IMR-90 (cell line): ENCODE data around the gene MFRP.

ENCODE experiments used
- CEBPB ChIP-seq: IDR thresholded peaks from 2 replicates; pipeline ENCODE4 v1.6.1; 2012; ENCODE audit warnings: low read depth, low read length, improper control_type of control experiment
- FOS ChIP-seq: fragments of 150-350 bp; IDR thresholded peaks from 2 replicates; pipeline ENCODE4 v1.6.1; 2016; ENCODE audit warnings: low read depth, low read length
- MAFK ChIP-seq: IDR thresholded peaks from 2 replicates; pipeline ENCODE4 v1.6.1; 2012; ENCODE audit warnings: low read depth, low read length, improper control_type of control experiment
- MXI1 ChIP-seq: IDR thresholded peaks from 2 replicates; pipeline ENCODE4 v1.6.1; 2012; ENCODE audit warnings: low read depth, mild to moderate bottlenecking, low read length, moderate library complexity, borderline replicate concordance
- POLR2A ChIP-seq: IDR thresholded peaks from 2 replicates; pipeline ENCODE4 v1.6.1; 2012; ENCODE audit warnings: mild to moderate bottlenecking, low read depth, low read length
- RCOR1 ChIP-seq: IDR thresholded peaks from 2 replicates; pipeline ENCODE4 v1.6.1; 2012; ENCODE audit warnings: mild to moderate bottlenecking, low read length, improper control_type of control experiment; ENCODE audit not compliant: insufficient replicate concordance
- RFX5 ChIP-seq: IDR thresholded peaks from 2 replicates; pipeline ENCODE4 v1.8.0; 2012; ENCODE audit warnings: low read depth, mild to moderate bottlenecking, low read length, moderate library complexity
- SMC3 ChIP-seq: fragments of 150-350 bp; IDR thresholded peaks from 2 replicates; pipeline ENCODE4 v1.6.1; 2016; ENCODE audit warnings: low read depth, mild to moderate bottlenecking, antibody characterized with exemption, low read length, moderate library complexity
- TF ChIP-seq, protein P1 (sequence below): conservative IDR thresholded peaks from 2 replicates; pipeline ENCODE4 v1.5.1; 2012; ENCODE audit warnings: mild to moderate bottlenecking, low read depth, low read length, improper control_type of control experiment
- TF ChIP-seq, protein P2 (sequence below): fragments of 150-350 bp; IDR thresholded peaks from 2 replicates; pipeline ENCODE4 v1.6.1; 2016; ENCODE audit warnings: low read depth, mild to moderate bottlenecking, low read length, moderate library complexity, borderline replicate concordance

DNA sequence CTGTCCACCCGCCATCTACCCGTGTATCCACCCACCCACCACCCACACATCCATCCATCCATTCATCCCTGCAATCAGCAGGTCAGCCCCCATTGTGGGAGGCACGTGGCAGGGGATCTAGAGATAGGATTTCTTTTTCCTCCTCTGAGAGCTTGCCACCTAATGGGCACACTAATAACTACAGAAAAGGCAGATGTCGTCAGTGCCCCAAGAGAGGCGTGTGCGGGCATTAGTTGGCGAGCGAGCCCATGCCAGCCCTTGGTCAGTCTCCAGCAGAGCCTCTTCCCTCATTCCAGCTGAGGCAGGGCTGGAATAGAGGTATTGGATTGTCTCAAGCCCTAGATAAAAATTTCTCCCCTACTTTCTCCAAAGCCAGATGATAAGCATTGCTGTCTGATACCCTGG lies 25.3 kb upstream of the MFRP start:
- TF ChIP-seq MAFK (no peak), FOS (no peak), POLR2A (no peak), RCOR1 (no peak), SMC3 (no peak), RFX5 (no peak), CEBPB (no peak), MXI1 (no peak)
- TF ChIP-seq, protein P1, sequence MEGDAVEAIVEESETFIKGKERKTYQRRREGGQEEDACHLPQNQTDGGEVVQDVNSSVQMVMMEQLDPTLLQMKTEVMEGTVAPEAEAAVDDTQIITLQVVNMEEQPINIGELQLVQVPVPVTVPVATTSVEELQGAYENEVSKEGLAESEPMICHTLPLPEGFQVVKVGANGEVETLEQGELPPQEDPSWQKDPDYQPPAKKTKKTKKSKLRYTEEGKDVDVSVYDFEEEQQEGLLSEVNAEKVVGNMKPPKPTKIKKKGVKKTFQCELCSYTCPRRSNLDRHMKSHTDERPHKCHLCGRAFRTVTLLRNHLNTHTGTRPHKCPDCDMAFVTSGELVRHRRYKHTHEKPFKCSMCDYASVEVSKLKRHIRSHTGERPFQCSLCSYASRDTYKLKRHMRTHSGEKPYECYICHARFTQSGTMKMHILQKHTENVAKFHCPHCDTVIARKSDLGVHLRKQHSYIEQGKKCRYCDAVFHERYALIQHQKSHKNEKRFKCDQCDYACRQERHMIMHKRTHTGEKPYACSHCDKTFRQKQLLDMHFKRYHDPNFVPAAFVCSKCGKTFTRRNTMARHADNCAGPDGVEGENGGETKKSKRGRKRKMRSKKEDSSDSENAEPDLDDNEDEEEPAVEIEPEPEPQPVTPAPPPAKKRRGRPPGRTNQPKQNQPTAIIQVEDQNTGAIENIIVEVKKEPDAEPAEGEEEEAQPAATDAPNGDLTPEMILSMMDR: peak; percentile 14; the same call in 1 of the 2 replicates
- TF ChIP-seq, protein P2, sequence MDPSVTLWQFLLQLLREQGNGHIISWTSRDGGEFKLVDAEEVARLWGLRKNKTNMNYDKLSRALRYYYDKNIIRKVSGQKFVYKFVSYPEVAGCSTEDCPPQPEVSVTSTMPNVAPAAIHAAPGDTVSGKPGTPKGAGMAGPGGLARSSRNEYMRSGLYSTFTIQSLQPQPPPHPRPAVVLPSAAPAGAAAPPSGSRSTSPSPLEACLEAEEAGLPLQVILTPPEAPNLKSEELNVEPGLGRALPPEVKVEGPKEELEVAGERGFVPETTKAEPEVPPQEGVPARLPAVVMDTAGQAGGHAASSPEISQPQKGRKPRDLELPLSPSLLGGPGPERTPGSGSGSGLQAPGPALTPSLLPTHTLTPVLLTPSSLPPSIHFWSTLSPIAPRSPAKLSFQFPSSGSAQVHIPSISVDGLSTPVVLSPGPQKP: no peak
